Stimulated activated CD8-positive, alpha-beta memory T cell treated with anti-CD3 and anti-CD28 coated beads, Interleukin-12 subunit alpha, Interleukin-12 subunit beta, amount 100 ng/mL, for 24 hours (primary cell): ENCODE results near the gene MARCKS.
A peak's percentile ranks its signal among the peaks of the same experiment; 100 is the strongest.

Experiments
- DNase-seq: peaks from one replicate; pipeline ENCODE4 v3.0.0-alpha.2; 2020; ENCODE audit errors: extremely low read depth

Gene MARCKS

GRCh38 chr6:113853252-113853651 is 3.9 kb upstream of the MARCKS start:
- no peak for DNase-seq

DNA sequence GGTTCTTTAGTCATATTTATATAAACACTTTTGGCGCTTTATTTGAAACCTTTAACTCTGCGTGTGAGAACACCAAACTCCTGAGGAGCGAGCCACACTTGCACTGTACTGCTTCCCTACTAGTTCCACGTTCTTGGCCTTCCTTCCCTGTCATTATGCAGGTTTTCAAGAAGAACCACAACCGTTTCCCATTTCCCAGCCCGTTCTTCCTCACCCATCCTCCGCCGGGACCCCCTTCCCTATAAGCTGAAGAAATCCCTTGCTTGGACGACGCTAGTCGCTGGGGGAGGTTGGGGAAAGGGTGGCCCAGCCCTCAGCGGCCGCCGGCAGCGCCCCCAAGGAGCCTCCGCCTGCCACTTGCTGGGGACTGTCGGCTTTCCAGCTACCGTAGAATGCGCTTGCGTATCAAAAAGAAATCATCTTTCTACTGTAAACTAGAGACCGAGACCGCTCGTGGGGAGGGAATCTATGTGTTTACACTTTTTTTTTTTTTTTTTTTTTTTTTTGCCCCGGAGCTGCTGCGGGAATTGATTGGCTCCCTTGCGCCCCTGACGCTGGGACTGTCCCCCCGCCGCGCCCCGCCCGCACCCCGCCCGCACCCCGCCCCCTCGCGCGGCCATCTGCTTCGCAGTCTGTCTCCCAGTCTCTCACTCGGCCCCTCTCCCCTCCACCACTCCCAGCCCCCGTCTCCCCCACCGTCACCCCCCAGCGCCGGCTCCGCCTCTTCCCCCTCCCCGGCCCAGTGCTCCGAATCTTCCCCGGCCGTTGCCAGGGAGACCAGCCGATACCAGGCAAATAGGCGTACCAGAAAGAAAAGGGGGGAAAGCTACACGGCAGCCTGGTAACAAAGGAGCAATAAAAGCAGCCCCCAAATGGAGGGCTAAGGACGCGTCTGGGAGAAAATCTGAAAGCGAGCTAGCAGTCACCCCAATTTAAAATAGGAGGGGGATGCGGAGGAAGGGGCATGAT is 2.3 kb upstream of the MARCKS start:
- no peak for DNase-seq

DNA sequence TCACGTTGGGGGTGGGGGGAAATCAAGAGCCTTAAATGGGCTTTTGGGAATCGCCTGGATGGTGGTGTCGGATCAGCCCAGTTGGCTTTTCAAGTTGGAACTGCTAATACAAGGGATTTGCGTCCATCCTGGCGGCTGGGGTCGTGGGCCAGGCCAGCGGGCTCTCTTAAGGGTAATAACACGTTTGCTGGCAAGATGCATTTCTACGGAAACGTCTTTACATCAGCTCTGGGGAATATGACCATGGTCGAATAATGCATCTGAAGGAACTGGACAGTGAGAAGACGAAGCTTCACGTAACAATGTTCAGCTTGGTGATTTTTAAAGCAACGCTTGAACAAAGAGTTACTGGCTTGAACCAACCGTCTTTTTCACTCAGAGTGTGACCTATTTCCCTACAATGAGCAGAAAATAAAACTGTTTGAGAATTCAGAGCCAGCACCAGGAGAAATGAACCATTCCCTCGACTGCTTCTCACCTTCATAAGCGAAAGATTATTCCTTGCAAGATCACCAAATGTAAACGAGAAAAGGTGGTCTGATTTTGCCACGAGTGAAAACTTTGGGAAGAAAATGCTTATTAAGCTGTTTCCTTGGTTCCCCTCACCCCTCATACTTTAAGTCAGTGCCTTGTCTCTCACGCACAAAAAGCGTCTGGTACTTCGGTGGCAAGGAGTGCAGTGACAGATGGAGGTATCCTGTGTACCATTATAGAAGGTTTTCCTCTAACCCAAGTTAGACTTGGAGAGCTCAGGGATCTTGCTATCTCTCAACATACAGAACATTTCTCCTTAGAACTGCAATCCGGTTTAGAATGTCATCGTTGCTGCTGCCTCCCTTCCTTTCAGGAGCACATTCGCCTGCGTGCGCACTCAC is 1.4 kb upstream of the MARCKS start:
- DNase-seq, result no peak

GRCh38 chr6:113856375-113856624 is 845 bp upstream of the MARCKS start:
- no peak for DNase-seq

GRCh38 chr6:113857556-113858479 is 673 bp downstream of the MARCKS start:
- no peak for DNase-seq

GRCh38 chr6:113858480-113859348 is 1.6 kb downstream of the MARCKS start:
- peak; percentile 38 for DNase-seq

- DNase-seq, result no peak
These were observed 2.4 kb downstream of the MARCKS start for GRCh38 chr6:113859349-113860180.

DNA sequence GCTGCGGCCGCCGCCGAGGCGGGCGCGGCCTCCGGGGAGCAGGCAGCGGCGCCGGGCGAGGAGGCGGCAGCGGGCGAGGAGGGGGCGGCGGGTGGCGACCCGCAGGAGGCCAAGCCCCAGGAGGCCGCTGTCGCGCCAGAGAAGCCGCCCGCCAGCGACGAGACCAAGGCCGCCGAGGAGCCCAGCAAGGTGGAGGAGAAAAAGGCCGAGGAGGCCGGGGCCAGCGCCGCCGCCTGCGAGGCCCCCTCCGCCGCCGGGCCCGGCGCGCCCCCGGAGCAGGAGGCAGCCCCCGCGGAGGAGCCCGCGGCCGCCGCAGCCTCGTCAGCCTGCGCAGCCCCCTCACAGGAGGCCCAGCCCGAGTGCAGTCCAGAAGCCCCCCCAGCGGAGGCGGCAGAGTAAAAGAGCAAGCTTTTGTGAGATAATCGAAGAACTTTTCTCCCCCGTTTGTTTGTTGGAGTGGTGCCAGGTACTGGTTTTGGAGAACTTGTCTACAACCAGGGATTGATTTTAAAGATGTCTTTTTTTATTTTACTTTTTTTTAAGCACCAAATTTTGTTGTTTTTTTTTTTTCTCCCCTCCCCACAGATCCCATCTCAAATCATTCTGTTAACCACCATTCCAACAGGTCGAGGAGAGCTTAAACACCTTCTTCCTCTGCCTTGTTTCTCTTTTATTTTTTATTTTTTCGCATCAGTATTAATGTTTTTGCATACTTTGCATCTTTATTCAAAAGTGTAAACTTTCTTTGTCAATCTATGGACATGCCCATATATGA is 3.2 kb downstream of the MARCKS start:
- no peak for DNase-seq

DNA sequence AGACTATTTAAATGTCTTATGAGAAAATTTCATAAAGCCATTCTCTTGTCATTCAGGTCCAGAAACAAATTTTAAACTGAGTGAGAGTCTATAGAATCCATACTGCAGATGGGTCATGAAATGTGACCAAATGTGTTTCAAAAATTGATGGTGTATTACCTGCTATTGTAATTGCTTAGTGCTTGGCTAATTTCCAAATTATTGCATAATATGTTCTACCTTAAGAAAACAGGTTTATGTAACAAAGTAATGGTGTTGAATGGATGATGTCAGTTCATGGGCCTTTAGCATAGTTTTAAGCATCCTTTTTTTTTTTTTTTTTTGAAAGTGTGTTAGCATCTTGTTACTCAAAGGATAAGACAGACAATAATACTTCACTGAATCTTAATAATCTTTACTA is 5.0 kb downstream of the MARCKS start:
- DNase-seq, result no peak

GRCh38 chr6:113870917-113871316 is 13.8 kb downstream of the MARCKS start:
- no peak for DNase-seq

GRCh38 chr6:113871975-113872374 is 14.8 kb downstream of the MARCKS start:
- DNase-seq, result no peak

GRCh38 chr6:113873043-113873667 is 16.0 kb downstream of the MARCKS start:
- no peak for DNase-seq

GRCh38 chr6:113875470-113875869 is 18.3 kb downstream of the MARCKS start:
- no peak for DNase-seq

GRCh38 chr6:113876695-113877094 is 19.6 kb downstream of the MARCKS start:
- DNase-seq, result no peak

DNA sequence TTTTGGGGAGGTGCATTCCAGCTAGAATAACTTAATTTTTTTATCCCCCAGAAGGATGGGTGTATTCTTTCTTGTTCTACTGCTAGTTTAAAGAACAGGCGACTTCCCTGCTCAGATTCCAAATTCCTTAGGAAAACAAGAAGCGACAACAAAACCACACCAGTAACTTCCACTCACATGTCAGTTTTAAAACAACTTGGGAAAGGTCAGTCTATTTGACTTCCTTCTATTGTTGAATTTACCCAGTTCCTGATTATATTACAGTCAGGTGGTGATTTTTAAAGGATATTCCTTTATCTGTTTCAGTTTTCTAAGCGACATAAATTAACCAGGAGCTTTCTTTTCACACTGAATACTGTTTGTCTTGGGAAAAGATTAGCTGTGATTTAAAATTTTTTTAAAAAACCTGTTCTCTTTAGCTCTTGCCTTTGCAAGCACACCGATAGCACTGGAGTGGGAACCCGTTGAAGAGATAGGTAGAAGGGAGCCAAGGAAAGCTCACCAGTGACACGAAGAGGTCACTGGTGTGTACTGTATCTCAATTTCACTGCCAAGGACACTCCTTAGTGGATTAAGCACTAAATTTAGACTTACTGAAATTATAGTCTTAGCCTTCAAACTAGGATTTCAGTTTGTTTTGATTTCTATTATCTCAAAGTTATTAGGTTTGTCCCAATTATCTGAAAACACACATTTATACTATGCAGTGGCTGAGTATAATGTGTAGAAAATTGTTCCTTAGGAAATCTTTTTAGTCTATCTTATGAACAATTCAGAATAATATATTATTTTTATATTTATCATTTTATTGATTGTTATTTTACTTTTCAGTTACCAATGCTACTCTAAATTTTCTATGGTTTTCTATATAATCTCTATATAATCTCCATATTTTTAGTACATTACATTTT is 22.3 kb downstream of the MARCKS start:
- no peak for DNase-seq

DNA sequence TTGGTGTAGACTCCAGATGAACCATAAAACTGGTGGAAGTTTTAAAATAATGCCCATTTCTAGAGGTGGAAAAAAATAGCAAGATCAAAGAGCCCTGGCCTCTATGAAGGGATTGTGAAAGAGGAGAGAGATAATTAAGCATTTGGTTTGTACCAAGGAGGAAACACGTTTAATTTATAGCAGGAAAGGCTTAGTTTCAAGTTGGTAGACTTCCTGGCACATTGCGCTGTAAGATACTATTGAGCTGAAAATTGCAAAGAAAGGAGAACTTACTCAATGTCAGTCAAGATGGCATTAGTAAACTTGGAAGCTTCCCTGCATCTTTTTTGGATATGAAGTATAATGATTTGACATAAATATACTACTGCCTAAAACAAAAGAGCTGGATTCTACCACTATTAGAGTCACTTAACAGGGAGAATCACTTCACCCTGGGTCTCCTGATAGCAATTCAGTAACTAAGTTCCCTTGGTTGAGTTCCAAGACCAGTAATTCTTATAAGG is 24.4 kb downstream of the MARCKS start:
- DNase-seq, result no peak

DNA sequence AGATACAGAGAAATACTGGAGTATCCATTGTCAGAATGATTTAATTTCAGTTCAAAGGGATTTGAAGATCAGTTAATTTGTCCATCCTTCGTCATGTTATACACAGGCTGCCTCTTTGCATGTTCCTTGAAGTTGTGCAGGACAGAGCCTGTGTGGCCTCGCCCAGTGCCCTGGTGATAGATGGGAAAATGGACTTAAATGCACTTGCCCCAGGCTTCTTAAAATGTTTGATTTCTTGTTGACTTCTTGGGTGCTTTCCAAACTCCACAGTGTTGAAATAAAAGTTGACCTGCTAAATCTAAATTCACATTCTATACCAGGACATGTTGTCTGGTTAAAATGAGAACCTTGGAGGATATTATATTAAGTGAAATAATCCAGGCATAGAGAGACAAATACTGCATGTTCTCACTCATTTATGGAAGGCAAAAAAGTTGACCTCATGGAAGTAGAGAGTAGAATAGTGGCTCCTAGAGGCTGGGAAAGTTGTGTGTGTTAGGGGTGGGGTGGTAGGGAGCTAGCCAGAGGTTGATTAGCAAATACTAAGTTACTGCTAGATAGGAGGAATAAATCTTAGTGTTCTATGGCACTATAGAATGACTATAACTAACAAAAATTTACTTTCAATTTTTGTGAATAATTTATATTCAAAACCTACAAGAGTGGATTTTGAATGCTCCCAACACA is 25.3 kb downstream of the MARCKS start:
- DNase-seq, result no peak
